Activated T-helper 2 cell treated with anti-CD3 and anti-CD28 coated beads, Interferon-gamma antibody, Interleukin-2, Interleukin-4, amounts not matched to agents 10 μg/mL and 5 μg/mL and 100 μg/mL, durations not matched to agents 14 hours and 24 hours and 36 hours (primary cell): Measurements from ENCODE around the gene KEAP1. TPM values are rescaled to one million over a fixed set of nuclear protein-coding genes. Genes with fewer than 3 reads are reported as not detected.
A peak's percentile ranks its signal among the peaks of the same experiment; 100 is the strongest.
"Not testable (repeated sequence)": the region's sequence is repeated elsewhere in the genome, so short reads cannot be mapped to it uniquely, and the experiment has no call there.

Experiments used
- DNase-seq: peaks from one replicate; pipeline ENCODE4 v3.0.0; 2021; ENCODE audit warnings: low spot score
- H3K27ac Mint-ChIP-seq: one replicate; pipeline ENCODE4 v1.8.0; 2021; ENCODE audit warnings: mixed read lengths
- H3K27me3 Mint-ChIP-seq: one replicate; pipeline ENCODE4 v1.8.0; 2021; ENCODE audit warnings: low read depth, mixed read lengths
- H3K36me3 Mint-ChIP-seq: one replicate; pipeline ENCODE4 v1.8.0; 2021; ENCODE audit warnings: low read depth, mixed read lengths
- H3K4me1 Mint-ChIP-seq: one replicate; pipeline ENCODE4 v1.8.0; 2021; ENCODE audit warnings: low read depth, mixed read lengths
- H3K4me3 Mint-ChIP-seq: one replicate; pipeline ENCODE4 v1.8.0; 2021; ENCODE audit warnings: low read depth, mild to moderate bottlenecking, moderate library complexity, mixed read lengths
- H3K9me3 Mint-ChIP-seq: one replicate; pipeline ENCODE4 v1.8.0; 2021; ENCODE audit warnings: mixed read lengths
- intact Hi-C: fragments of 100-400 bp; cut with micrococcal nuclease; formaldehyde crosslinking; loops from one replicate; pipeline ENCODE4 v1.15.1; 2023
- total RNA-seq: library from RNA; stranded (reverse); gene quantifications from 2 replicates; pipeline ENCODE4 v1.2.3, GENCODE V29; 2022

KEAP1 gene
- total RNA-seq, 1 donor from 2014 or later = 76.1 TPM

- no peaks in the 10 kb centered on the region for H3K27me3 Mint-ChIP-seq
- intact Hi-C loops = no loop called here
- peaks cover 20% of the 10 kb centered on the region for H3K36me3 Mint-ChIP-seq
- no peak overlapping the region for H3K27ac Mint-ChIP-seq
- no peaks in the 10 kb centered on the region for H3K9me3 Mint-ChIP-seq
- H3K4me1 Mint-ChIP-seq = peaks cover 5% of the 10 kb centered on the region
- H3K4me3 Mint-ChIP-seq = no peak overlapping the region
- no peak for DNase-seq
These were observed 31.2 kb downstream of the KEAP1 start for GRCh38 chr19:10471909-10472308.

- Mint-ChIP-seq H3K9me3 (no peaks in the 10 kb centered on the region), H3K27ac (no peak overlapping the region), H3K4me1 (peaks cover 2% of the 10 kb centered on the region), H3K27me3 (no peaks in the 10 kb centered on the region), H3K4me3 (no peak overlapping the region), H3K36me3 (peaks cover 40% of the 10 kb centered on the region)
- intact Hi-C loops = no loop called here
- DNase-seq = no peak
These were observed 35.0 kb downstream of the KEAP1 start for GRCh38 chr19:10468133-10468532.

GRCh38 chr19:10467104-10467706 is 36.0 kb downstream of the KEAP1 start:
- intact Hi-C loops = no loop called here
- no peaks in the 10 kb centered on the region for H3K9me3 Mint-ChIP-seq
- H3K36me3 Mint-ChIP-seq = peaks cover 48% of the 10 kb centered on the region
- no peak for DNase-seq
- H3K4me1 Mint-ChIP-seq = peaks cover 2% of the 10 kb centered on the region
- H3K27me3 Mint-ChIP-seq = no peaks in the 10 kb centered on the region
- no peak overlapping the region for H3K27ac Mint-ChIP-seq
- no peak overlapping the region for H3K4me3 Mint-ChIP-seq

- Mint-ChIP-seq H3K36me3 (peaks cover 58% of the 10 kb centered on the region), H3K4me3 (no peak overlapping the region), H3K4me1 (peaks cover 5% of the 10 kb centered on the region), H3K9me3 (no peaks in the 10 kb centered on the region), H3K27me3 (no peaks in the 10 kb centered on the region), H3K27ac (no peak overlapping the region)
- no peak for DNase-seq
- intact Hi-C loops = no loop called here
These were observed 38.7 kb downstream of the KEAP1 start for GRCh38 chr19:10464456-10464855.

GRCh38 chr19:10462557-10462956 is 40.6 kb downstream of the KEAP1 start:
- DNase-seq = no peak
- peaks cover 5% of the 10 kb centered on the region for H3K4me1 Mint-ChIP-seq
- H3K9me3 Mint-ChIP-seq = no peaks in the 10 kb centered on the region
- no peak overlapping the region for H3K4me3 Mint-ChIP-seq
- peak overlapping the region; percentile 61 for H3K27ac Mint-ChIP-seq
- H3K27me3 Mint-ChIP-seq = no peaks in the 10 kb centered on the region
- H3K36me3 Mint-ChIP-seq = peaks cover 51% of the 10 kb centered on the region
- intact Hi-C loops = no loop called here

- H3K27ac Mint-ChIP-seq, H3K4me1 Mint-ChIP-seq, H3K9me3 Mint-ChIP-seq, intact Hi-C loops, H3K4me3 Mint-ChIP-seq, H3K27me3 Mint-ChIP-seq, DNase-seq: not testable (repeated sequence)
- H3K36me3 Mint-ChIP-seq = peaks cover 51% of the 10 kb centered on the region
These were observed 41.1 kb downstream of the KEAP1 start for GRCh38 chr19:10462042-10462441.

- DNase-seq = peak; percentile 86
- Mint-ChIP-seq H3K27me3 (no peaks in the 10 kb centered on the region), H3K4me1 (peaks cover 5% of the 10 kb centered on the region), H3K9me3 (no peaks in the 10 kb centered on the region), H3K4me3 (no peak overlapping the region), H3K36me3 (peaks cover 49% of the 10 kb centered on the region), H3K27ac (no peak overlapping the region)
- intact Hi-C loops = loop anchor here (2.0 kb wide), 1 partner anchor 56 kb away; no protein-coding TSS in a partner anchor
These were observed 41.9 kb downstream of the KEAP1 start for GRCh38 chr19:10461047-10461949.

GRCh38 chr19:10460714-10461046 is 42.5 kb downstream of the KEAP1 start:
- H3K27ac Mint-ChIP-seq = no peak overlapping the region
- H3K9me3 Mint-ChIP-seq = no peaks in the 10 kb centered on the region
- H3K4me3 Mint-ChIP-seq = no peak overlapping the region
- no peak for DNase-seq
- intact Hi-C loops = loop anchor here (2.0 kb wide), 1 partner anchor 56 kb away; no protein-coding TSS in a partner anchor
- no peaks in the 10 kb centered on the region for H3K27me3 Mint-ChIP-seq
- peaks cover 5% of the 10 kb centered on the region for H3K4me1 Mint-ChIP-seq
- H3K36me3 Mint-ChIP-seq = peaks cover 53% of the 10 kb centered on the region

GRCh38 chr19:10458733-10459132 is 44.4 kb downstream of the KEAP1 start:
- H3K4me3 Mint-ChIP-seq, H3K27me3 Mint-ChIP-seq, H3K4me1 Mint-ChIP-seq, H3K9me3 Mint-ChIP-seq, DNase-seq, intact Hi-C loops, H3K27ac Mint-ChIP-seq: not testable (repeated sequence)
- H3K36me3 Mint-ChIP-seq = peaks cover 49% of the 10 kb centered on the region

- Mint-ChIP-seq H3K4me1 (peaks cover 18% of the 10 kb centered on the region), H3K4me3 (no peak overlapping the region), H3K27ac (no peak overlapping the region), H3K36me3 (peaks cover 55% of the 10 kb centered on the region), H3K27me3 (no peaks in the 10 kb centered on the region), H3K9me3 (no peaks in the 10 kb centered on the region)
- no peak for DNase-seq
- intact Hi-C loops = no loop called here
These were observed 48.9 kb downstream of the KEAP1 start for GRCh38 chr19:10454267-10454666.

GRCh38 chr19:10453852-10454251 is 49.3 kb downstream of the KEAP1 start:
- H3K4me1 Mint-ChIP-seq = peaks cover 18% of the 10 kb centered on the region
- intact Hi-C loops = no loop called here
- no peak overlapping the region for H3K4me3 Mint-ChIP-seq
- peaks cover 58% of the 10 kb centered on the region for H3K36me3 Mint-ChIP-seq
- no peaks in the 10 kb centered on the region for H3K27me3 Mint-ChIP-seq
- no peak for DNase-seq
- H3K27ac Mint-ChIP-seq = no peak overlapping the region
- H3K9me3 Mint-ChIP-seq = no peaks in the 10 kb centered on the region

GRCh38 chr19:10452726-10453618 is 50.2 kb downstream of the KEAP1 start:
- no peak for DNase-seq
- Mint-ChIP-seq H3K9me3 (no peaks in the 10 kb centered on the region), H3K36me3 (peaks cover 62% of the 10 kb centered on the region), H3K4me3 (no peak overlapping the region), H3K27ac (no peak overlapping the region), H3K27me3 (no peaks in the 10 kb centered on the region), H3K4me1 (peaks cover 18% of the 10 kb centered on the region)
- intact Hi-C loops = no loop called here
